GM12892 (cell line): ENCODE measurements around the gene ANKRD31.
"Not testable (repeated sequence)": the region's sequence is repeated elsewhere in the genome, so short reads cannot be mapped to it uniquely, and the experiment has no call there.

Experiments used
- POLR2A ChIP-seq: IDR thresholded peaks from 2 replicates; pipeline ENCODE4 v1.6.1; 2011; ENCODE audit warnings: low read depth, low read length, control low read depth
- TAF1 ChIP-seq: IDR thresholded peaks from 2 replicates; pipeline ENCODE4 v1.6.1; 2011; ENCODE audit warnings: low read depth, mild to moderate bottlenecking, control low read depth, low read length, borderline replicate concordance

DNA sequence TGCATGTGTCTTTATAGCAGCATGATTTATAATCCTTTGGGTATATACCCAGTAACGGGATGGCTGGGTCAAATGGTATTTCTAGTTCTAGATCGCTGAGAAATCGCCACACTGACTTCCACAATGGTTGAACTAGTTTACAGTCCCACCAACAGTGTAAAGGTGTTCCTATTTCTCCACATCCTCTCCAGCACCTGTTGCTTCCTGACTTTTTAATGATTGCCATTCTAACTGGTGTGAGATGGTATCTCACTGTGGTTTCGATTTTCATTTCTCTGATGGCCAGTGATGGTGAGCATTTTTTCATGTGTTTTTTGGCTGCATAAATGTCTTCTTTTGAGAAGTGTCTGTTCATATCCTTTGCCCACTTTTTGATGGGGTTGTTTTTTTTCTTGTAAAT lies 13.8 kb upstream of the ANKRD31 start:
- TF ChIP-seq POLR2A, TAF1: not testable (repeated sequence)
